Esophagus squamous epithelium (tissue), 4 donors: ENCODE measurements around the gene TIGD6.
"Not testable (repeated sequence)": the region's sequence is repeated elsewhere in the genome, so short reads cannot be mapped to it uniquely, and the experiment has no call there.

ENCODE experiments used
- CTCF ChIP-seq, 6 experiments: fragments of 450-650 bp in 4 of 6; fragments of 200-600 bp in 2 of 6; sonication (generic) in 2 of 6; IDR thresholded peaks; one replicate each; pipeline ENCODE4 v1.5.1; 2016 to 2019; ENCODE audit warnings: antibody characterized with exemption in 6 of 6, mild to moderate bottlenecking in 4 of 6, moderate library complexity in 4 of 6
- POLR2A ChIP-seq, 4 donors: fragments of 450-650 bp; IDR thresholded peaks; one replicate each; pipeline ENCODE4 v1.6.1; 2017; ENCODE audit warnings: antibody characterized with exemption in 4 of 4, mild to moderate bottlenecking in 4 of 4, moderate library complexity in 3 of 4

- TF ChIP-seq POLR2A, CTCF (IDR thresholded peaks at IDR 0.05): not testable (repeated sequence)
These were observed 57.1 kb downstream of the TIGD6 start for GRCh38 chr5:149943177-149943949.
